IPS-18a (cell line): ENCODE measurements around the gene FGF4.

Experiments
- H3K27ac ChIP-seq: one replicate; pipeline ENCODE4 v1.5.1; 2013; ENCODE audit warnings: low read length
- H3K27me3 ChIP-seq: one replicate; pipeline ENCODE4 v1.6.1; 2013; ENCODE audit warnings: mild to moderate bottlenecking, low read length; ENCODE audit not compliant: control insufficient read depth, insufficient read depth
- H3K36me3 ChIP-seq: one replicate; pipeline ENCODE4 v1.6.1; 2013; ENCODE audit warnings: low read depth, low read length; ENCODE audit not compliant: control insufficient read depth
- H3K4me1 ChIP-seq: one replicate; pipeline ENCODE4 v1.6.1; 2013; ENCODE audit warnings: low read depth, low read length; ENCODE audit not compliant: control insufficient read depth
- H3K4me3 ChIP-seq: one replicate; pipeline ENCODE4 v1.5.1; 2013; ENCODE audit warnings: low read length
- H3K9ac ChIP-seq: one replicate; pipeline ENCODE4 v1.6.1; 2013; ENCODE audit warnings: mild to moderate bottlenecking, low read length, moderate library complexity
- H3K9me3 ChIP-seq: one replicate; pipeline ENCODE4 v1.6.1; 2013; ENCODE audit warnings: low read depth, low read length; ENCODE audit not compliant: control insufficient read depth

Gene FGF4

DNA sequence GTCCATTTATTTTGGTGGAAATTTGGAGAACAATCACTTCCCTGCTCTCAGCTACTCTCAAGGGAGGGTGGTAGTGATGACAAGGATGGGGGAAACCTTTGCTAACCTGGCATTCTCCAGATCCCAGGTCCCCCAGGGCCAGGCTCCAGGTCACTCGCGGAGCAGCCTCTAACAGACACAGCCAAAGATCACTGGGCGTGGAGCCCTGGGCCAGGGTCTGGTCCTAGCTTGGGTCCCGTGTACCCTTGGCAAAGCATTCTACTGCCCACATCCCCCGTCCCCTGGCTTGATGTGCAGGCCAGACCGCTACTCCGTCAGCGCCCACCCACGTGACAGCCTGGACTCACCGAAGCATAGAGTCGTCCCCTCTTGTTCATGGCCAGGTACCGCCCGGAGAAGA is 40.8 kb upstream of the FGF4 start:
- Histone ChIP-seq H3K27me3 (peaks cover 72% of the 10 kb centered on the region), H3K36me3 (no peaks in the 10 kb centered on the region), H3K9ac (no peak overlapping the region)

DNA sequence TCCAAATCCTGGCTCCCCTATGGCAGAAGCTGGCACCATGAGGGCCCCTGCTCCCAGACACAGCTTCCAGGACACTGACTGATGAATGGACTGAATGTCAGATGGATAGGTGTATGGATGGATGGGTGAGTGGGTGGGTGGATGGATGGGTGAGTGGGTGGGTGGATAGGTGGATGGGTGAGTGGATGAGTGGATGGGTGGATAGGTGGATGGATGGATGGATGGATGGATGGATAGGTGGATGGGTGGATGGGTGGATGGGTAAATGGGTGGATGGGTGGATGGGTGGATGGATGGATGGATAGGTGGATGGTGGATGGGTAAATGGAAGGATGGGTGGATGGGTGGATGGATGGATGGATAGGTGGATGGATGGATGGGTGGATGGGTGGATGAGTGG is 39.8 kb upstream of the FGF4 start:
- Histone ChIP-seq H3K4me1 (no peaks in the 10 kb centered on the region), H3K4me3 (no peak overlapping the region), H3K27me3 (peaks cover 61% of the 10 kb centered on the region), H3K36me3 (no peaks in the 10 kb centered on the region), H3K27ac (no peak overlapping the region), H3K9ac (no peak overlapping the region), H3K9me3 (no peaks in the 10 kb centered on the region)

More for the DNA sequence above, 40.8 kb upstream of the FGF4 start:
- Histone ChIP-seq H3K27ac (no peak overlapping the region), H3K4me1 (no peaks in the 10 kb centered on the region), H3K4me3 (no peak overlapping the region), H3K9me3 (no peaks in the 10 kb centered on the region)

DNA sequence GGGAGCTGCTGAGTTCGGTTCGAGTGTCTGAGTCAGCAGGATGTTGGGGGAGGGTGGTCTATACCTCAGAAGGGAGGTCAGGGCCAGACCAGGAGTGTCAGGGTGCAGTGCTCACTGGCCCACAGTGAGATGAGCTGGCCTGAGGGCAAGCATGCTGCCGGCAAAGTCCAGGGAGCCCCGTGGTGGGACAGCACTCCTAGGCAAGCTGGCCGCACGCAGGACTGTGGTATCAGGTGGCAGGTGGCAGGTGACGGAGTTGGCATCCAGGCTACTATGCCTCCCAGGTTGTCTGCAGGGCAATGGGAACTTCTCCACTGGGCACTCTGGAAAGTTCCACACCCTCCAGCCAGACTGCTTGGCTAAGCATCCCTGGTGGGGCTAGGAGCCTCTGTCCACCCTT is 39.3 kb upstream of the FGF4 start:
- no peaks in the 10 kb centered on the region for H3K4me1 ChIP-seq
- no peak overlapping the region for H3K9ac ChIP-seq
- peaks cover 58% of the 10 kb centered on the region for H3K27me3 ChIP-seq
- H3K4me3 ChIP-seq: no peak overlapping the region
- no peaks in the 10 kb centered on the region for H3K9me3 ChIP-seq
- no peaks in the 10 kb centered on the region for H3K36me3 ChIP-seq
- no peak overlapping the region for H3K27ac ChIP-seq

DNA sequence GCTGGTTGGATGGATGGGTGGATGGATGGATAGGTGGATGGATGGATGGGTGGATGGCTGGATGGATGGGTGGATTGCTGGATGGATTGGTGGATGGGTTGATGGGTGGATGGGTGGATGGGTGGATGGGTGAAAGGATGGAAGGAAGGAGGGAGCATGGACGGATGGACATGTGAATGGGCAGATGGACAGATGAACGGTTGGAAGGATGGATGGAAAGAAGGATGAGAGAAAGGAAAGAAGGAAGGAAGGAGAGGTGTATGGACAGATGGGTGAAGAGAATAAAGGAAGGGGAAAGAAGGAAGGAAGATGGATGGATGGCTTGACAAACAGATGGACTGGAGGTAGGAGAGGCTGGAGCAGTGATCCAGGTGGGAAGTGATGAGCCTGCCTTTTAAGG is 38.7 kb upstream of the FGF4 start:
- H3K36me3 ChIP-seq: no peaks in the 10 kb centered on the region
- H3K4me1 ChIP-seq: no peaks in the 10 kb centered on the region
- no peak overlapping the region for H3K4me3 ChIP-seq
- no peaks in the 10 kb centered on the region for H3K9me3 ChIP-seq
- no peak overlapping the region for H3K9ac ChIP-seq
- peaks cover 58% of the 10 kb centered on the region for H3K27me3 ChIP-seq
- H3K27ac ChIP-seq: no peak overlapping the region

DNA sequence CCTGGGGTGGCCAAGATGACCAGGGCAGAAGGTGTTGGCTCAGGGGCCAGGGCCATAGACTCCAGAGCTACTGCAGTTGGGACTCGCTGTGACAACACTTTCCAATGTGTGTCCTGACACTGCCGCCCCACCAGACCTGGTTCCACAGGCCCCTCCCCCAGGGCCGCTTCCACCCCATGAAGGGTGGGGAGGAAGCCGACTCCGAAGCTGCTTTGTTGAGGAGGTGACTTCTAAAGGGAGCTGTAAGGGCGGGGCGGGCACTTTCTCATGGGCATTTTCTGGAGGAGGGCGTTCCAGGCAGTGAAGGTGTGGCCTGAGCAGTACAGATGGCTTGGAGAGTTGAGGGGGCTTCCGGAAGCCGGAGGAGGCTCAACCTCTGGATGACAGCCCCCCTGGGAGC is 37.8 kb upstream of the FGF4 start:
- H3K4me1 ChIP-seq: no peaks in the 10 kb centered on the region
- H3K27ac ChIP-seq: no peak overlapping the region
- no peak overlapping the region for H3K4me3 ChIP-seq
- H3K36me3 ChIP-seq: no peaks in the 10 kb centered on the region
- peaks cover 52% of the 10 kb centered on the region for H3K27me3 ChIP-seq
- H3K9me3 ChIP-seq: no peaks in the 10 kb centered on the region
- no peak overlapping the region for H3K9ac ChIP-seq

DNA sequence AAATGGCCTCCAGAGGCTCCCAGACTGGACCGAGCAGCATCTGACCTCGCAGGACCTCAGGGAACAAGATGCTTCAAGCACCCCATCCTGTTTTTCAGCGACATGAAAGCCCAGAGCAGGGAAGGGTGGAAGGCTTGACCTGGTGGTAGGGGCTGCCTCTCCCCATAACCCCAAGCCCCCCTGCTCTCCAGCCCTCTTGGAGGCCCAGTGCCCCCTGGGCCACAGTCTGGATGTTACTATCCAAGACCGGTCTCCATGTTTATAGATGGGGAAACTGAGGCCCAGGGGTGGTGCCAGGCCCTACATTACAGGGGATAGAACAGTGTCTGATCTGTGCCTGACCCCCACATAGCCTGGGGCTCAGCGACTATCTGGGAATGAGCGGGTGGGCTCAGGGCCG is 37.1 kb upstream of the FGF4 start:
- no peak overlapping the region for H3K4me3 ChIP-seq
- H3K27ac ChIP-seq: no peak overlapping the region
- H3K9me3 ChIP-seq: no peaks in the 10 kb centered on the region
- no peaks in the 10 kb centered on the region for H3K36me3 ChIP-seq
- H3K4me1 ChIP-seq: no peaks in the 10 kb centered on the region
- peaks cover 45% of the 10 kb centered on the region for H3K27me3 ChIP-seq
- H3K9ac ChIP-seq: no peak overlapping the region

DNA sequence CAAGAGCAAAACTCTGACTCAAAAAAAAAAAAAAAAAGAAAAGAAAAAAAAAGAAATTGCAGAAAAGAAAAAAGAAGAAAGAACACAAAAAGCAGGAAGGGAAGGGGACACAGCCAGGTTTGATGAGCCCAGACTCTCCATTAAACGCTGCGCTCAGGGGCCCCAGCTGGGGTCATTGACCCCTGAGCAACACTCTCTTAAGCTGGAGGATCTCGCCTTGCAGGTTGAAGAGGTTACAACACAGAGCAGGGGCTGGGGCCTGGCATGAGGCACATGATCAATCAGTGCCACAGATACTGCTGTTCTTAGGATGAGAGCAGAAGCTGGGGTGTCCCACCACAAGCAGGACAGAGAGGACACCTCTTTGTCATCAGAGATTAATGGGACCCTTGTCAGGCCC is 36.3 kb upstream of the FGF4 start:
- Histone ChIP-seq H3K4me3 (no peak overlapping the region), H3K9me3 (no peaks in the 10 kb centered on the region), H3K4me1 (no peaks in the 10 kb centered on the region), H3K36me3 (no peaks in the 10 kb centered on the region), H3K27me3 (peaks cover 36% of the 10 kb centered on the region), H3K9ac (no peak overlapping the region), H3K27ac (no peak overlapping the region)

DNA sequence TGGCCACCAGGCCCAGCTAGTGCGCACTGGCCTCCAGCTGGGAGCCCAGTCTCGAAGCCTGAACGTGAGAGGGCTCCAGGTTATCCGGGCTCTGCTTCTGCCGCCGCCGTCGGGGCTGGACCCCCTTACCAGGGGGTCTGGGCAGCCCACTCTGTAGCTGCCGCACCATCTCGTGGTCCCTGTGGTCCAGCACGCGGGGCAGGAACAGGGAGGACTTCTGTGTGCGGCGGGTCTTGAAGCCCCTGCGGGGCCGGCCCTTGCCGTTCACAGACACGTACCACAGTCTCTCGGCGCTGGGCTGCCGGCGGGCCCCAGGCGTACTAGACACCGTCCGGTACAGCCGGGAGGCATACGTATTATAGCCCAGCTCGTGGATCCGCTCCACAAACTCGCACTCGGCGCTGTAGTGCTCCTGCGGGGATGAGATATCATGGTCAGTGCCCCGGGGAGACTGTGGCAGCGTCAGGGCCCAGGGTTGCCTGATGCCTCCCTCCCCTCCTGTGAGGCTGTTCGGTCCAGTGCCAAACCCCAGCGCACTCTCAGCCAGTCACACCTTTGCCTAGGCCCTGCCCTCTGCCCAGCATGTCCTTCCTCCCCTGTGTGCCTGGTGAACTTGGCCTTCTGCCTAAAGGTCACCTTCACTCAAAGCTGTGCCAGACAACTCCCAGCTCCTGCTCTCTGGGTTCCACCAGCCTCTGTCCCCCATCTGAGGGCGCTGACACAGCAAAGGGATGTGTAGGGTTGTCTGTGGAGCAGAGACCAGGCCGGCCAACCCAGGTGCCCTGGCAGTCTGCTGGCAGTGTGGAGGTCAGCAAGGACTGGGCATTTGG is 35.4 kb upstream of the FGF4 start:
- H3K27me3 ChIP-seq: peaks cover 27% of the 10 kb centered on the region

DNA sequence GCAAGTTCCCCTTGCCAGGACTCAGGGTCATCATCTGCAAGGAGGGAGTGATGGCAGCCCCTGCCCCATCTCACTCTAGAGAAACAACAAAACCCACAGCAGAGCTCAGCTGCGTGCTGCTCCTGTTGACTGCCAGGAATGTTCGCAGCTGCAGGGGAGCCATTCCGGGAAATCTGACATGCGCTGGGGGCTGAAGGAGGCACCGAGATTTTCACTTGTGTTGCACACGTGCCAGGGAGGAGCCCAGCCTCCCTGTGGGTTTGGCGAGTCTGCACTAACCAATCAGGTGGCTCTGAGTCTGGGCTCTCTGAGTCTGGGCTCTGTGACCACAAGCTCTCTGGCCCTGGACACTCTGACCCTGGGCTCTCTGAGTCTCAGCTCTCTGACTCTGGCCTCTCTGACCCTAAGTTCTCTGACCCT is 33.5 kb upstream of the FGF4 start:
- H3K9me3 ChIP-seq: no peaks in the 10 kb centered on the region
- peaks cover 10% of the 10 kb centered on the region for H3K27me3 ChIP-seq
- no peak overlapping the region for H3K27ac ChIP-seq
- no peaks in the 10 kb centered on the region for H3K36me3 ChIP-seq
- H3K4me1 ChIP-seq: no peaks in the 10 kb centered on the region
- no peak overlapping the region for H3K4me3 ChIP-seq
- no peak overlapping the region for H3K9ac ChIP-seq

More for the DNA sequence above, 35.4 kb upstream of the FGF4 start:
- H3K4me3 ChIP-seq: no peak overlapping the region
- H3K9ac ChIP-seq: no peak overlapping the region
- no peak overlapping the region for H3K27ac ChIP-seq
- H3K4me1 ChIP-seq: no peaks in the 10 kb centered on the region
- H3K36me3 ChIP-seq: no peaks in the 10 kb centered on the region
- H3K9me3 ChIP-seq: no peaks in the 10 kb centered on the region

DNA sequence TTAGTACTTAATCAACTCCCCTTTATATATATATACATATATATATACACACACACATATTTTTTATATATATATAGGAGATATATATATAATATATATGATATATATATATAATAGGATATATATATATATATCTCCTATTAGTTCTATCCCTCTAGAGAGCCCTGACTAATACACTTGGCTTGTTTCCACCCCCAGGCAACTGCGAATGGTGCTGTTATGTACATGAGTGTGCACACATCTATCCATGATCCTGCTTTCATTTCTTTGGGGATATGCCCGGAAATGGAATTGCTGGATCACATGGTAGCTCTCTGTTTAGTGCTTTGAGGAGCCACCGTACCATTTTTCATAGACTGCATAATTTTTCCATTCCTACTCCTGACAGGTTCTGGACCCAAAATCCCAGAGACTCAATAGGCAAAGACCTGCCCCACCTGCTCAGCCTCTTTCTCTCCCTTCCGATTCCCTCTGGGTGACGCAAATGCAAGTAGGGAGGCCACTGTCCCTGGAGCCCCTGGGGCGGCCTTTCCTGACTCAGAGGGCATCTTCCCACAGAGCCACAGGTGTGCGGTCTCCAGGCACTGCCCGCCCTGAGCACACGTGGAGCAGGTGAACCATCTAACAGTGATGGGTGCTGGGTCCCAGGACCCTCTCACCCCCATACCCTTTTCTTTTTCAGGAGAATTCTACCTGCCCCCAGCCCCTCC is 32.1 kb upstream of the FGF4 start:
- H3K9ac ChIP-seq: no peak overlapping the region
- H3K36me3 ChIP-seq: no peaks in the 10 kb centered on the region
- no peaks in the 10 kb centered on the region for H3K4me1 ChIP-seq
- H3K27ac ChIP-seq: no peak overlapping the region
- no peaks in the 10 kb centered on the region for H3K9me3 ChIP-seq
- no peak overlapping the region for H3K4me3 ChIP-seq
- H3K27me3 ChIP-seq: peaks cover 10% of the 10 kb centered on the region

DNA sequence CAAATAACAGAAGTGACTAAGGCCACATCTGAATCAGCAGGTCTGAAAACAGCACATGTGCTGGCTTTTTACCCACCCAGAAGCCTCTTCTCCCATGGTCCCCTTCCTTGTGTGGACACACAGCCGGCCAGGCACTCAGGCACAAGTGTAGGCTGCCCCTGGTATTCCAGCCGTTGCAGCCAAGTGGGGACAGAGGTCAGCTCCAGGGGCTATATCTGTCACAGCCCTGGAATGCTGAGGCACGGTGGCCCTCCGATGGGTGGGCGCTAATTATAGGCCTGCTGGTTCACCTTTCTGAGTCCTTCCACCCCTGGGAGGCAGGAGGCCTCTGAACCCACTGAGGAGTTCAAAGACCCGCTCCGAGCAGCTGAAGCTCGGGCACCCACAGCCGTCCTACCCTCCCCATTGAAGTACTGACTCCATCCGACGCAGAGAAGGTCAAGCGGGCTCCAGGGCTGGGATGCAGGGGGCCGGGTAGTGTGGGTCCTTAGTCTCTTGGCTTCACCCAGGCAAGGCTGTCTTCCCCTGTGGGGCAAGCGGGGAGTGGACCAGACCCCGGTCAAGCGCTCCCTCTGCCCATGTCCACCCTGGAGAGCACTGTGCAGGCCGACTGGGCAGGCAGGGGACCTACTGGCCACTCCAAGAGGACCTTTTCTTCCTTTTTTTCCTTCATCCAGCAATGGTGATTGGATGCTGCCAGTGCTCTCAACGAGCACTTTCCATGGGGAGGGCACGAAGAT is 29.8 kb upstream of the FGF4 start:
- Histone ChIP-seq H3K27ac (no peak overlapping the region), H3K4me3 (no peak overlapping the region), H3K9me3 (no peaks in the 10 kb centered on the region), H3K36me3 (no peaks in the 10 kb centered on the region), H3K4me1 (no peaks in the 10 kb centered on the region), H3K9ac (no peak overlapping the region), H3K27me3 (peaks cover 10% of the 10 kb centered on the region)
